ENCODE measurements around the gene ZNF236. TPM values are rescaled to one million over a fixed set of nuclear protein-coding genes. Genes with fewer than 3 reads are reported as not detected.
A peak's percentile ranks its signal among the peaks of the same experiment; 100 is the strongest.

ZNF236 gene
- total and polyA plus RNA-seq, 2 experiments from 2014 or later: 7.4 to 8.2 TPM

DNA sequence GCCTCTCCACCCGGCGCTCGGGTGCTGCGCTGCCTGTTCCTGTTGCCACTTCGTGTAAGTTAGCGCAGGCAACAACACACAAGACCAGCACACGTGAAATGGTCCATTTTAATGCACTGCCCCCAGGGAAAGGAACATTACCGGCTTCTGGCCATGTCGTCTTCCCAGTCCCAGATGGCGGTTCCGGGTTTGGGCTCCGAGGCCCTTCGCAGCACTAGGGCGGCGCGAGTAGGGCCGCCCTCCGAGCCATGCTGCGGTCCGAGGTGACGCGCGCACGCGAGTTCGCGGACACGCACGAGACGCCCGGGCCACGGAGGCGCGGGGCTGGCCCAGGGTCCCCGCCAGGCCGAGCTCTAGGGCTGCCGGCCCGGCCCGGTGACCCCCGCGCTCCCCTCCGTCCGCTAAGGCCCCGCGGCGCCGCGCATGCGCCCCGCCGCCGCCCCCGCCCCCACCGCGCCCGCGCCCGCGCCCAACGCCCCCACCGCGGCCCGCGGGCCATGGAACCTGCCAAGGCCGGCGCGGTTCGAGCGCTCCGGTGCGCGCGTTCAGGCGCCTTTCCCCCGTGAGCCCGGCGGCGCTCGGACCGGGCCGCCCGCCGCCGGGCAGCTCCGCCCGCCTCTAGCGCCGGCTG, 367 bp upstream of the ZNF236 start:
- Histone ChIP-seq H3K4me2 (peak overlapping the region; percentile 95), H4K20me1 (ENCODE audit: insufficient read depth, poor library complexity, severe bottlenecking) (no peaks in the 10 kb centered on the region), H3K9me2 (replicated peaks; ENCODE audit: insufficient read depth) (no peaks in the 10 kb centered on the region), H3K36me3 (replicated peaks; ENCODE audit: insufficient read depth, low read depth) (no peaks in the 10 kb centered on the region), H3K27ac (peak overlapping the region; percentile 99), H3K4me3 (peak overlapping the region; percentile 100), H2AFZ (peak overlapping the region; percentile 97), H3K9me3 (ENCODE audit: low read depth) (no peaks in the 10 kb centered on the region), H3K79me2 (peaks cover 90% of the 10 kb centered on the region), H3K4me1 (ENCODE audit: insufficient read depth) (peaks cover 12% of the 10 kb centered on the region), H3K27me3 (no peaks in the 10 kb centered on the region)
- TF ChIP-seq EZH2phosphoT487 (IDR thresholded peaks at IDR 0.05; ENCODE audit: low read depth, severe bottlenecking, unreplicated experiment): no peak
- no peak for TF ChIP-seq EZH2 (IDR thresholded peaks at IDR 0.05; ENCODE audit: borderline replicate concordance)
- TF ChIP-seq, protein P1, sequence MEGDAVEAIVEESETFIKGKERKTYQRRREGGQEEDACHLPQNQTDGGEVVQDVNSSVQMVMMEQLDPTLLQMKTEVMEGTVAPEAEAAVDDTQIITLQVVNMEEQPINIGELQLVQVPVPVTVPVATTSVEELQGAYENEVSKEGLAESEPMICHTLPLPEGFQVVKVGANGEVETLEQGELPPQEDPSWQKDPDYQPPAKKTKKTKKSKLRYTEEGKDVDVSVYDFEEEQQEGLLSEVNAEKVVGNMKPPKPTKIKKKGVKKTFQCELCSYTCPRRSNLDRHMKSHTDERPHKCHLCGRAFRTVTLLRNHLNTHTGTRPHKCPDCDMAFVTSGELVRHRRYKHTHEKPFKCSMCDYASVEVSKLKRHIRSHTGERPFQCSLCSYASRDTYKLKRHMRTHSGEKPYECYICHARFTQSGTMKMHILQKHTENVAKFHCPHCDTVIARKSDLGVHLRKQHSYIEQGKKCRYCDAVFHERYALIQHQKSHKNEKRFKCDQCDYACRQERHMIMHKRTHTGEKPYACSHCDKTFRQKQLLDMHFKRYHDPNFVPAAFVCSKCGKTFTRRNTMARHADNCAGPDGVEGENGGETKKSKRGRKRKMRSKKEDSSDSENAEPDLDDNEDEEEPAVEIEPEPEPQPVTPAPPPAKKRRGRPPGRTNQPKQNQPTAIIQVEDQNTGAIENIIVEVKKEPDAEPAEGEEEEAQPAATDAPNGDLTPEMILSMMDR (IDR thresholded peaks at IDR 0.05; ENCODE audit: poor library complexity): no peak
- DNase-seq (ENCODE audit: low spot score): peak; percentile 78
- under 1% methylated on average over 30 of the region's 88 CpGs for WGBS (ENCODE audit: low lambda C conversion rate, missing lambda C conversion rate)

DNA sequence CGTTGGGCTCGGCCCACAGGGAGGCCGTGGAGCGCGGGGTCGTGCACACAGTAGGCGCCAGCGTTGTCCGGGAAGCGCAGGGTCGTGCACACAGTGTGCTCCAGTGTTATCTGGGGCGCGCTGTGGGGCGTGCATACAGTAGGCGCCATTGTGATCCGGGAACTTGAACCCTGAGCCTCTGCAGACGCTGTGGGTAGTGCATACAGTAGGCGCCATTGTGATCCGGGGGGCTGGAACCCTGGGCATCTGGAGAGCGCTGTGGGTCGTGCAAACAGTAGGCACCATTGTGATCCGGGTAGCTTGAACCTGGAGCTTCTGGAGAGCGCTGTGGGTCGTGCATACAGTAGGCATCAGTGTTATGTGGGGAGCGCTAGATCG, 793 bp downstream of the ZNF236 start:
- WGBS (ENCODE audit: low lambda C conversion rate, missing lambda C conversion rate): 4% methylated on average over 26 of the region's 26 CpGs
- Histone ChIP-seq H2AFZ (peak overlapping the region; percentile 53), H3K79me2 (peaks cover 91% of the 10 kb centered on the region)

DNA sequence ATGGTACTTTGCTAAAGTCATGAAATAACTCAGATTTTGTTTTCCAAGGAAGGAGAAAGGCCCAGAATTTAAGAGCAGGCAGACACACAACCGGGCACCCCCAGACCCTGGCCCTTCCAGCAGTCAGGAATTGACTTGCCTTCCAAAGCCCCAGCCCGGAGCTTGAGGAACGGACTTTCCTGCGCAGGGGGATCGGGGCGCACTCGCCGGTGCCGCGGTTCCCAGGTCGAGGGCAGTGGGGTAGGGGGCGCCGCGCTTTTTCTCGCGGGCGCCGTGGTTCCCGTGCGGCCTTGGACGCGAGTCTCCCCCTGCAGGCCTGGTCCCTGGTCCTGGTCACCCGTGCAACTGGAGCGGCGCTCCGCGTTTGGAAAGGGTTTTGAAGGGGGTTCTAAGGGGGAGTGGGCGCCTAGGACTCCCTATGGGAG, 1.2 kb downstream of the ZNF236 start:
- Histone ChIP-seq H3K4me1 (ENCODE audit: insufficient read depth) (peaks cover 12% of the 10 kb centered on the region), H3K27me3 (no peaks in the 10 kb centered on the region), H4K20me1 (ENCODE audit: insufficient read depth, poor library complexity, severe bottlenecking) (no peaks in the 10 kb centered on the region), H3K79me2 (peaks cover 91% of the 10 kb centered on the region), H3K36me3 (replicated peaks; ENCODE audit: insufficient read depth, low read depth) (no peaks in the 10 kb centered on the region), H3K4me3 (peak overlapping the region; percentile 85), H3K4me2 (peak overlapping the region; percentile 89), H3K27ac (peak overlapping the region; percentile 86), H2AFZ (peak overlapping the region; percentile 53), H3K9me2 (replicated peaks; ENCODE audit: insufficient read depth) (no peaks in the 10 kb centered on the region), H3K9me3 (ENCODE audit: low read depth) (no peaks in the 10 kb centered on the region)
- peak; percentile 60 for DNase-seq (ENCODE audit: low spot score)
- TF ChIP-seq, protein P1 (IDR thresholded peaks at IDR 0.05; ENCODE audit: poor library complexity): peak; percentile 42
- TF ChIP-seq EZH2phosphoT487 (IDR thresholded peaks at IDR 0.05; ENCODE audit: low read depth, severe bottlenecking, unreplicated experiment): no peak
- TF ChIP-seq EZH2 (IDR thresholded peaks at IDR 0.05; ENCODE audit: borderline replicate concordance): no peak
- 11% methylated on average over 28 of the region's 28 CpGs for WGBS (ENCODE audit: low lambda C conversion rate, missing lambda C conversion rate)

More for the DNA sequence above, 793 bp downstream of the ZNF236 start:
- Histone ChIP-seq H3K9me3 (ENCODE audit: low read depth) (no peaks in the 10 kb centered on the region), H3K27me3 (no peaks in the 10 kb centered on the region), H3K36me3 (replicated peaks; ENCODE audit: insufficient read depth, low read depth) (no peaks in the 10 kb centered on the region), H4K20me1 (ENCODE audit: insufficient read depth, poor library complexity, severe bottlenecking) (no peaks in the 10 kb centered on the region), H3K27ac (peak overlapping the region; percentile 86), H3K9me2 (replicated peaks; ENCODE audit: insufficient read depth) (no peaks in the 10 kb centered on the region), H3K4me2 (peak overlapping the region; percentile 89), H3K4me1 (ENCODE audit: insufficient read depth) (peaks cover 12% of the 10 kb centered on the region), H3K4me3 (peak overlapping the region; percentile 85)
- TF ChIP-seq, protein P1 (IDR thresholded peaks at IDR 0.05; ENCODE audit: poor library complexity): no peak
- TF ChIP-seq EZH2phosphoT487 (IDR thresholded peaks at IDR 0.05; ENCODE audit: low read depth, severe bottlenecking, unreplicated experiment) (no peak), EZH2 (IDR thresholded peaks at IDR 0.05; ENCODE audit: borderline replicate concordance) (no peak)
- DNase-seq (ENCODE audit: low spot score): no peak
